CD4-positive, CD25-positive, alpha-beta regulatory T cell (primary cell): ENCODE results near the gene ENDOV. TPM values are rescaled to one million over a fixed set of nuclear protein-coding genes. Genes with fewer than 3 reads are reported as not detected.

Source experiments
- ATAC-seq, 2 donors: fragments of 150-1000 bp; cut with Tn5 transposase; one replicate each; pipeline ENCODE4 v1.10.0; 2021; ENCODE audit warnings: low read depth in 2 of 2, moderate number of reproducible peaks in 2 of 2, moderate library complexity in 1 of 2
- DNase-seq, 3 donors: peaks; one replicate each; pipeline versions ENCODE4 v3.0.0 to v3.0.0-alpha.2; 2012 to 2022; ENCODE audit warnings: mixed read lengths in 1 of 3
- H3K27ac ChIP-seq: one replicate; pipeline ENCODE4 v1.7.0; 2013; ENCODE audit warnings: mild to moderate bottlenecking, low read length; ENCODE audit not compliant: insufficient read depth, poor library complexity, severe bottlenecking
- H3K27me3 ChIP-seq: one replicate; pipeline ENCODE4 v1.7.0; 2013; ENCODE audit warnings: low read length; ENCODE audit not compliant: control insufficient read depth, insufficient read depth
- H3K36me3 ChIP-seq: one replicate; pipeline ENCODE4 v1.7.0; 2013; ENCODE audit warnings: mild to moderate bottlenecking, low read length, moderate library complexity; ENCODE audit not compliant: control insufficient read depth, insufficient read depth
- H3K4me1 ChIP-seq: 2 replicates; pipeline ENCODE4 v1.7.0; 2013; ENCODE audit warnings: mild to moderate bottlenecking, low read length; ENCODE audit not compliant: insufficient read depth, control insufficient read depth, poor library complexity, severe bottlenecking
- H3K4me3 ChIP-seq: one replicate; pipeline ENCODE4 v1.7.0; 2013; ENCODE audit warnings: low read depth, mild to moderate bottlenecking, low read length, moderate library complexity
- H3K9me3 ChIP-seq, 2 experiments: 1 replicate in 1 of 2; 2 replicates in 1 of 2; pipeline ENCODE4 v1.7.0; 2013; ENCODE audit warnings: low read length in 2 of 2, mild to moderate bottlenecking in 1 of 2, moderate library complexity in 1 of 2; ENCODE audit not compliant: control insufficient read depth in 2 of 2
- H3K27ac Mint-ChIP-seq, 3 donors: one replicate each; pipeline ENCODE4 v1.8.0; 2020 to 2022; ENCODE audit warnings: mild to moderate bottlenecking in 3 of 3, mixed read lengths in 3 of 3, moderate library complexity in 2 of 3
- H3K27me3 Mint-ChIP-seq: one replicate; pipeline ENCODE4 v1.8.0; 2022; ENCODE audit warnings: mild to moderate bottlenecking, mixed read lengths
- H3K36me3 Mint-ChIP-seq: one replicate; pipeline ENCODE4 v1.8.0; 2020; ENCODE audit warnings: mixed read lengths
- H3K4me1 Mint-ChIP-seq, 4 donors: one replicate each; pipeline ENCODE4 v1.8.0; 2020 to 2022; ENCODE audit warnings: mixed read lengths in 4 of 4, mild to moderate bottlenecking in 1 of 4
- H3K4me3 Mint-ChIP-seq, 4 donors: one replicate each; pipeline ENCODE4 v1.8.0; 2020 to 2022; ENCODE audit warnings: mild to moderate bottlenecking in 4 of 4, mixed read lengths in 4 of 4, moderate library complexity in 3 of 4
- H3K9me3 Mint-ChIP-seq, 7 donors: one replicate each; pipeline ENCODE4 v1.8.0; 2020 to 2022; ENCODE audit warnings: mixed read lengths in 7 of 7, mild to moderate bottlenecking in 3 of 7, moderate library complexity in 2 of 7
- polyA plus RNA-seq, 4 donors: library from polyadenylated mRNA; unstranded; fragments of 300-500 nt; fragmentation: Illumina TruSeq; gene quantifications; one replicate each; pipeline ENCODE4 v1.2.3, GENCODE V29; 2021
- total RNA-seq: library from RNA; stranded (reverse); gene quantifications from one replicate; pipeline ENCODE4 v1.2.3, GENCODE V29; 2022

Gene ENDOV
- total and polyA plus RNA-seq, 5 donors from 2014 or later: 6.7 to 13.1 (median 8.1) TPM

DNA sequence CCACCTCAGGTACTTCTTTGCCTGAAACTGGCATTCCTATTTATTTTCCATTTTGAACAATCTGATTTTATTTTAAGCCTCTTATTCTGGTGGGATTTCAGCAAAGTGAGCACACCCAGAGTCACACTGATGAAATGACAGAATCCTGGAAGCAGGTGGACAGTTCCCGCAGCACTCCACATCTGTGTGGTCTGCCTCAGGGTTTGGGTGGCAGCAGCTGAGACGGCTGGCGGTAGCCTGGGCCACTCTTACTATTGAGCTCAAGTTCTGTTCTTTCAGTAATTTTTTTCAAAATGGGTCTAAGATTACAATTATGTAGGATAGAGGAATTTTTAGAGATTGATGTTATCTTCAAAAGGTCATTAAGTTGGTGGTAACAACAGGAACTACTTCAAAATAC is 32.5 kb upstream of the ENDOV start:
- no peak overlapping the region for H3K27ac ChIP-seq
- H3K9me3 ChIP-seq: no peaks in the 10 kb centered on the region
- peaks cover 99% of the 10 kb centered on the region for H3K36me3 ChIP-seq
- peaks cover 70% of the 10 kb centered on the region for H3K36me3 Mint-ChIP-seq
- H3K4me3 Mint-ChIP-seq: no peak overlapping the region
- H3K27me3 ChIP-seq: no peaks in the 10 kb centered on the region
- H3K27ac Mint-ChIP-seq: peak overlapping the region in 1 of 3 donors; percentile 32
- DNase-seq (no peak), ATAC-seq (no peak)
- H3K9me3 Mint-ChIP-seq: peaks cover 0 to 1% (median 0%) of the 10 kb centered on the region in 7 donors
- H3K4me3 ChIP-seq: no peak overlapping the region
- H3K4me1 Mint-ChIP-seq: peaks cover 0 to 7% (median 0%) of the 10 kb centered on the region in 4 donors
- no peaks in the 10 kb centered on the region for H3K27me3 Mint-ChIP-seq
- no peaks in the 10 kb centered on the region for H3K4me1 ChIP-seq

DNA sequence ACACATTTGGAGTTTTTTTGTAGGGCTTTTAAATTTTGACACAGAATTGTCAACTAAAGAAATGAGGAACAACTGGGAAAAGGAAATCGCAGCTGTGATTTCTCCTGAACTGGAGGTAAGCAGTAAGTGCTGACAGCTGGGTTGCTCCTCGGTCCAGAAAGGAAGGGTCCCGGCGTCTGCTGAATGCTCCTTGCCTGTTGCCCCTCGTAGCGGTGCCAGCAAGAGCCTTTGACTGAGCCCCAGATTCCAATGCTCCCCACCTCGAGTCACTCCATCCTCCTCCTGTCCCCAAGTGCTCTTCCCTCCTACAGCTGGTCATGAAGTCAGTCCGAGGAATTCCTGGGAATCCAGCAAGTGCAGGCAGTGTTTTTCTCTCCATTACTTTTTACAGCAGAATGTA is 32.0 kb upstream of the ENDOV start:
- Histone ChIP-seq H3K9me3 (no peaks in the 10 kb centered on the region), H3K4me3 (no peak overlapping the region), H3K36me3 (peaks cover 98% of the 10 kb centered on the region), H3K4me1 (no peaks in the 10 kb centered on the region), H3K27me3 (no peaks in the 10 kb centered on the region), H3K27ac (no peak overlapping the region)
- Mint-ChIP-seq H3K27ac (peak overlapping the region in 1 of 3 donors; percentile 70), H3K4me1 (peaks cover 0 to 7% (median 0%) of the 10 kb centered on the region in 4 donors), H3K27me3 (no peaks in the 10 kb centered on the region), H3K36me3 (peaks cover 70% of the 10 kb centered on the region), H3K9me3 (no peaks in the 10 kb centered on the region), H3K4me3 (no peak overlapping the region)
- ATAC-seq: no peak
- DNase-seq: no peak

DNA sequence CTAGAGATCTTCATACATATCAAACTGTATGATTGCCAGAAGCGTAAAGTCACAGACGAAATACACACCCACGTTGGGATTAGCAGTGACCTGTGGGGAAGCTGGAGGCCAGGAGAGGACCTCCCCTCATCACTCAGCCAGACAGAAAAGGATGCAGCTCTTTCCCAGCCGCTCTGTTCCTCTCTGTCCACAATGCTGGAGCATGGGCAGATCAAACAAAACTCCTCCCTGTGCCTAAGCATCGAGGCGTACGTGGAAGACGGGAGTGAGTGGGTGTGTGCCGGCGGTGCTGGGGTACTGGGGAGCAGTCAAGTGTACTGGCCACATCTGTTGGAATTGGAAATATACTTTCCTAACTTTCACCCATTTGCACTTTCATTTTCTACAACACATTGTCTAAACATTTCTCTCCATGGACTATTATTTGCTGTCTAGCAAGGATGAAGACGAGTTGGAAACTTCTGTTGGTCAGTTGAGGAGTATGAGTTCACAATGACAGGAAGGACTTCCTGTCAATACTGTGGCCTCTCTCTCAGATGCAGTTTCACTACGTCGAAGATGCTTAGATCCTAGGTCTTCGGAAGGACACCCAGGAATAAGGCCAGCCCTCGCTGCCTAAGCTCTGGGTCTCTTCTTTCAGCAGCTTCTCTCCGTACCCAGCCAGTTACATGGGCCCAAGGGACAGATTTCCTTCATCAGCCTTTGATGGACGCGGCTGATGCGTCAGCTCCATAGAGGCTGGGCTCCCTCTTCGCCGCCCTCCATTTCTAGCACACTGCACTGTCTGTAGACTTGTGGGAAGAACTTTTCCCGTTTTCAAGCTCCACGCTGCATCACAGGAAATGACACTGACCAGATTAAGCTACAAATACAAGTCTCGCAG is 30.6 kb upstream of the ENDOV start:
- no peak for DNase-seq
- no peak overlapping the region for H3K4me3 ChIP-seq
- H3K27ac Mint-ChIP-seq: peak overlapping the region; percentile 76 to 88 (median 76)
- no peaks in the 10 kb centered on the region for H3K27me3 Mint-ChIP-seq
- no peaks in the 10 kb centered on the region for H3K9me3 ChIP-seq
- H3K36me3 Mint-ChIP-seq: peaks cover 69% of the 10 kb centered on the region
- H3K4me1 Mint-ChIP-seq: peaks cover 0 to 7% (median 0%) of the 10 kb centered on the region in 4 donors
- no peaks in the 10 kb centered on the region for H3K9me3 Mint-ChIP-seq
- H3K27me3 ChIP-seq: no peaks in the 10 kb centered on the region
- ATAC-seq: no peak
- H3K4me3 Mint-ChIP-seq: no peak overlapping the region
- H3K4me1 ChIP-seq: no peaks in the 10 kb centered on the region
- no peak overlapping the region for H3K27ac ChIP-seq
- H3K36me3 ChIP-seq: peaks cover 98% of the 10 kb centered on the region

- DNase-seq (no peak), ATAC-seq (peak in 1 of 2 donors; percentile 7)
- H3K4me1 ChIP-seq: no peaks in the 10 kb centered on the region
- H3K27me3 Mint-ChIP-seq: no peaks in the 10 kb centered on the region
- no peak overlapping the region for H3K4me3 Mint-ChIP-seq
- H3K4me3 ChIP-seq: no peak overlapping the region
- H3K27ac Mint-ChIP-seq: peak overlapping the region in 1 of 3 donors; percentile 76
- no peaks in the 10 kb centered on the region for H3K9me3 Mint-ChIP-seq
- H3K36me3 Mint-ChIP-seq: peaks cover 66% of the 10 kb centered on the region
- H3K36me3 ChIP-seq: peaks cover 98% of the 10 kb centered on the region
- no peaks in the 10 kb centered on the region for H3K27me3 ChIP-seq
- no peaks in the 10 kb centered on the region for H3K9me3 ChIP-seq
- H3K27ac ChIP-seq: no peak overlapping the region
- H3K4me1 Mint-ChIP-seq: peaks cover 0 to 7% (median 0%) of the 10 kb centered on the region in 4 donors
These were observed 29.9 kb upstream of the ENDOV start for GRCh38 chr17:80385046-80385445.

DNA sequence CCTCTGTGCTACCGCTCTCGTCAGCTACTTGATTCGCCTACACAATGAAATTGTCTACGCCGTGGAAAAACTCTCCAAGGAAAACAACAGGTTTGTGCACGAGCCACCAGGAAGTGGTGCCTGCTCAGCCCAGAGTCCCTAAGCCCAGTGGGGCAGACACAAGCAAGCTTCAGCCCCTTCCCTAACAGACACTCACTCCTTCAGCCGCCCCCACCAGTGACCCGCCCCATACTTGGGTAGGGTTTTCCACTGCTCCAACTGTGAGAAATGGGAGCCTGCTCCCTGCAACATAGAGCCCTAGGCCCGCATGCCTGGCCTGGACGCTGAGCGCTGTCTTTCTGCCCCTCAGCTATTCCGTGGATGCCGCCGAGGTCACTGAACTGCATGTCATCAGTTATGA is 28.6 kb upstream of the ENDOV start:
- peaks cover 98% of the 10 kb centered on the region for H3K36me3 ChIP-seq
- H3K4me1 ChIP-seq: no peaks in the 10 kb centered on the region
- DNase-seq: no peak
- peak overlapping the region in 1 of 3 donors; percentile 20 for H3K27ac Mint-ChIP-seq
- ATAC-seq: peak in 1 of 2 donors; percentile 10
- no peak overlapping the region for H3K27ac ChIP-seq
- H3K4me1 Mint-ChIP-seq: peaks cover 0 to 7% (median 0%) of the 10 kb centered on the region in 4 donors
- no peaks in the 10 kb centered on the region for H3K9me3 ChIP-seq
- H3K4me3 ChIP-seq: no peak overlapping the region
- H3K27me3 Mint-ChIP-seq: no peaks in the 10 kb centered on the region
- peaks cover 58% of the 10 kb centered on the region for H3K36me3 Mint-ChIP-seq
- H3K4me3 Mint-ChIP-seq: no peak overlapping the region
- H3K27me3 ChIP-seq: no peaks in the 10 kb centered on the region
- no peaks in the 10 kb centered on the region for H3K9me3 Mint-ChIP-seq

DNA sequence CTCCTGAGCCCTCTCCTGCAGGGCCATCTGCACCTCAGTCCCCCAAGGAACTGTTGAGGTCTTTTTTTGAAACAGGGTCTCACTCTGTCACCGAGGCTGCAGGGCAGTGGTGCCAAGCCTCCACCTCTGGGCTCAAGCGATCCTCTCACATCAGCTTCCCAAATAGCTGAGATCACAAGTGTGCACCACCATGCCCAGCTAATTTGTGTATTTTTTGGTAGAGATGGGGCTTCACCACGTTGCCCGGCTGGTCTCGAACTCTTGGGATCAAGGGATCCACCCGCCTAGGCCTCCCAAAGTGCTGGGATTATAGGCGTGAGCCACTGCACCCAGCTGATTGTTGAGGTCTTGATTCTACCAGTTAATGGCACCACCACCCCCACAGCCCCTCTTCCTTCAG is 27.9 kb upstream of the ENDOV start:
- Mint-ChIP-seq H3K27me3 (no peaks in the 10 kb centered on the region), H3K27ac (peak overlapping the region in 1 of 3 donors; percentile 48), H3K9me3 (no peaks in the 10 kb centered on the region), H3K4me3 (no peak overlapping the region), H3K4me1 (peaks cover 0 to 7% (median 1%) of the 10 kb centered on the region in 4 donors), H3K36me3 (peaks cover 58% of the 10 kb centered on the region)
- Histone ChIP-seq H3K4me1 (no peaks in the 10 kb centered on the region), H3K9me3 (no peaks in the 10 kb centered on the region), H3K36me3 (peaks cover 98% of the 10 kb centered on the region), H3K4me3 (no peak overlapping the region), H3K27me3 (no peaks in the 10 kb centered on the region), H3K27ac (no peak overlapping the region)
- no peak for DNase-seq
- no peak for ATAC-seq

- Histone ChIP-seq H3K9me3 (no peaks in the 10 kb centered on the region), H3K4me3 (no peak overlapping the region), H3K4me1 (no peaks in the 10 kb centered on the region), H3K27ac (no peak overlapping the region), H3K36me3 (peaks cover 96% of the 10 kb centered on the region), H3K27me3 (no peaks in the 10 kb centered on the region)
- Mint-ChIP-seq H3K9me3 (no peaks in the 10 kb centered on the region), H3K4me3 (no peak overlapping the region), H3K27ac (peak overlapping the region in 1 of 3 donors; percentile 36), H3K36me3 (peaks cover 55% of the 10 kb centered on the region), H3K27me3 (no peaks in the 10 kb centered on the region), H3K4me1 (peaks cover 0 to 7% (median 2%) of the 10 kb centered on the region in 4 donors)
- ATAC-seq (no peak), DNase-seq (no peak)
These were observed 26.8 kb upstream of the ENDOV start for GRCh38 chr17:80388175-80388574.

GRCh38 chr17:80388601-80389000 is 26.4 kb upstream of the ENDOV start:
- ATAC-seq (no peak), DNase-seq (no peak)
- peaks cover 0 to 7% (median 2%) of the 10 kb centered on the region in 4 donors for H3K4me1 Mint-ChIP-seq
- peak overlapping the region in 1 of 3 donors; percentile 20 for H3K27ac Mint-ChIP-seq
- no peaks in the 10 kb centered on the region for H3K27me3 Mint-ChIP-seq
- peaks cover 96% of the 10 kb centered on the region for H3K36me3 ChIP-seq
- no peak overlapping the region for H3K4me3 Mint-ChIP-seq
- H3K4me3 ChIP-seq: no peak overlapping the region
- H3K27me3 ChIP-seq: no peaks in the 10 kb centered on the region
- H3K9me3 Mint-ChIP-seq: no peaks in the 10 kb centered on the region
- no peak overlapping the region for H3K27ac ChIP-seq
- no peaks in the 10 kb centered on the region for H3K4me1 ChIP-seq
- peaks cover 53% of the 10 kb centered on the region for H3K36me3 Mint-ChIP-seq
- H3K9me3 ChIP-seq: no peaks in the 10 kb centered on the region
